PC-3 (cell line): ENCODE results near the gene EVA1A.

Experiments
- CTCF ChIP-seq: fragments of 300-600 bp; sonication (generic); conservative IDR thresholded peaks from 2 replicates; pipeline ENCODE4 v1.5.1; 2017; ENCODE audit warnings: antibody characterized with exemption, low read depth, mild to moderate bottlenecking, low read length
- EZH2 ChIP-seq: fragments of 300-600 bp; sonication (generic); IDR thresholded peaks from one replicate; pipeline ENCODE4 v1.6.1; 2017; ENCODE audit warnings: antibody characterized with exemption, mild to moderate bottlenecking, low read length; ENCODE audit not compliant: unreplicated experiment

- TF ChIP-seq CTCF (no peak), EZH2 (no peak)
Measured at GRCh38 chr2:75609937-75610508, 49.3 kb upstream of the EVA1A start.
